HG03457 (cell line): Measurements from ENCODE around the gene COL6A5.

Experiments
- ATAC-seq: cut with Tn5 transposase; IDR thresholded peaks from one replicate; pipeline ENCODE4 v1.9.1; 2021; ENCODE audit warnings: moderate number of reproducible peaks; ENCODE audit not compliant: unreplicated experiment

The COL6A5 gene

GRCh38 chr3:130516645-130517512 lies 171.4 kb downstream of the COL6A5 start, which contains the start of gene COL6A6:
TSS of gene COL6A6 (plus strand) at chr3:130517177. CDS start at chr3:130560365, 43,188 bp downstream.
- ATAC-seq, result no peak

GRCh38 chr3:130517602-130518001 lies 172.1 kb downstream of the COL6A5 start:
- no peak for ATAC-seq

DNA sequence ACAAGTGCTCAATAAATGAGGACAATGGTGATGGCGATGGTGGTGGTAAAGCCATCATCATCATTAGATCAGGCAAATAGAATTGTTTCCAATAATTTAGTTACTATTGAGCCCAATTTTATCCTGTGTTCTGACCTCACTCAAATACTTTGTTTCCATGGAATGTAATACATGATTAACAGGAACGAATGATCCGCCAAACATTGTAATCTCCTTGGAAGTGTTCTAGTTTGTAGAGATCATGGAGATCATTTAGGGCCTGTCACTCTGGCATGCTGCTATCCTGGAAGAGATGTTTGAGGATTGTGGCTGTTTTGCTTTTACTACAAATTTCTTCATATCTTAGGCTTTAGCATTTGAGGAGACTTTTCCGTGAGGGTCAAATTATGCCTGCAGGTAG lies 174.3 kb downstream of the COL6A5 start:
- ATAC-seq, result no peak

GRCh38 chr3:130522399-130522798 lies 176.9 kb downstream of the COL6A5 start:
- no peak for ATAC-seq

- no peak for ATAC-seq
Measured at GRCh38 chr3:130527426-130527825, 182.0 kb downstream of the COL6A5 start.

DNA sequence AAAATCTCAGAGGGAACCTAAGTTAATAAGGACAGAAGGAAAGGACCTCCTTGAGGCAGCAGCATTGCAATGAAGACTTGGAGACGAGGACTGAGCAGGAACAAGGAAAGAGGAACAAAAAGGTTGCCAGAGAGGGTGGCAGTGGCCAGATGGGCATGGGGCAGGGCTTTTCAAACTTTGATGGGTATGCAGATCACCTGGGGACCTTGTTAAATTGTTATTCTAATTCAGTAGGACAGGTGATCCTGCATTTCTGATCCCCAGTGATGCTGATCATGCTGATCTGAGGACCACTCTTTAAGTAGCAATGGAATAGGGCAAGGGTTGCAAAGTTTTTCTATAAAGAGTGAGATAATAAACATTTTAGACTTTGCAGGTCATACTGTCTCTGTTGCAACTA lies 182.6 kb downstream of the COL6A5 start:
- ATAC-seq, result no peak

GRCh38 chr3:130529486-130530215 lies 184.2 kb downstream of the COL6A5 start:
- no peak for ATAC-seq

DNA sequence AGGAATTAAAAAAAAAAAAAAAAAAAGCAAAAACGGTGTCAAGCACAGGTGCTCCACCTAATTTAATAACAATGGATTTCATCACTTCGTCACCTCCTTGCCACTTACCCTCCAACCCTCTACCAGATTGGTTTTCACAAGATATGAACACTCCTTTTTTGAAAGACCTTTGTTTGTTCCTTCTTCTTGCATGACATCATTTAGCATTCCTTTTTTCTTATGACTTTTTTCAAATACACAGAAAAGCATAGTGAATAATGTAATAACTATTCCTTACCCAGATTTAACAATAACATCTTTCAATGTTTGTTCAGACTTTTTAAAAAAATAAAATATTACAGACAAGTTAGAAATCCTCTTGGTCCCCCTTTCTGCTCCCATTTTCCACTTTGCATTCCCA lies 187.8 kb downstream of the COL6A5 start:
- ATAC-seq, result no peak
